T-helper 1 cell treated with Interleukin-12 subunit alpha and Interleukin-12 subunit beta and Interleukin-4 antibody, amounts not matched to agents 30 μg/mL and 1 μg/mL, for 36 hours (primary cell): ENCODE measurements around the gene GIPC3.
A peak's percentile ranks its signal among the peaks of the same experiment; 100 is the strongest.

Source experiments
- H3K27ac Mint-ChIP-seq: one replicate; pipeline ENCODE4 v1.8.0; 2021; ENCODE audit warnings: mild to moderate bottlenecking, mixed read lengths
- H3K27me3 Mint-ChIP-seq: one replicate; pipeline ENCODE4 v1.8.0; 2021; ENCODE audit warnings: low read depth, mixed read lengths
- H3K36me3 Mint-ChIP-seq: one replicate; pipeline ENCODE4 v1.8.0; 2021; ENCODE audit warnings: low read depth, mixed read lengths
- H3K4me1 Mint-ChIP-seq: one replicate; pipeline ENCODE4 v1.8.0; 2021; ENCODE audit warnings: low read depth, mixed read lengths
- H3K4me3 Mint-ChIP-seq: one replicate; pipeline ENCODE4 v1.8.0; 2021; ENCODE audit warnings: mild to moderate bottlenecking, moderate library complexity, mixed read lengths
- H3K9me3 Mint-ChIP-seq: one replicate; pipeline ENCODE4 v1.8.0; 2021; ENCODE audit warnings: mixed read lengths

GIPC3 gene

DNA sequence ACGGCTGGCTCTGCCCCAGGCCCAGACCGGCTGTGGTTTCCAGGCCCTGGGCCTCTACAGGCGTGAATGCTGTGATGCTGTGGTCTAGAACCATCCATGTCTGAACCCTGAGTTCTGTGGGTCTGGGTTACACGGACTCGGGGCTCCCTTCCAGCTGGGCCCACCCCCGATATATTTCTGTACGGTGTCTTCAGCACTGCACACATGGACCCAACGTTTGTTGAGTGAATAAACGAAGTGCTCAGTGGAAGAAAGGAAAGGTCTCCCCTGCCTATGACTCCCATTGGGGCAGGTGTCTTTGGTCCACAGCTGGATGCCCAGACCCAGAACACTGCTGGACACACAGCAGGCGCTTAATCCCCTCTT, 39.6 kb upstream of the GIPC3 start:
- Mint-ChIP-seq H3K4me3 (no peak overlapping the region), H3K27ac (peak overlapping the region; percentile 52), H3K36me3 (peaks cover 9% of the 10 kb centered on the region), H3K4me1 (peaks cover 6% of the 10 kb centered on the region), H3K27me3 (no peaks in the 10 kb centered on the region), H3K9me3 (no peaks in the 10 kb centered on the region)

DNA sequence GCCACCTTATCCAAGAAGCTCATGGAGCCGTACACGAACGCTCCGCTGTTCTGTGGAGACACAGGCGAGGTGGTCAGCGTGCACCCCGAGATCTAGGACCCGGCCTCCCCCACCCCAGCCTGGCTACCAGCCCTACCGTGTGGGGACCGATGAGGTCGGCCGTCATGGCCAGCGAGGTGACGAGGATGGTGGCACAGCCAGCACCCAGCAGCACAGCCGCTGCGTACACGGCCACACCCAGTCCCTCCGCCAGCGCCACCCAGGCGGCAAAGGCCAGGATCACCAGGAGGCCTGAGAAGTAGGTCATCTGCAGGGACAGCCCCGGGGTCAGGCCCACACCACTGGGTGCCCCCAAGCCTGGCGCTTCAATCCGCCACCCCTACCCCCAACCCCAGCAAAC, 39.2 kb upstream of the GIPC3 start:
- Mint-ChIP-seq H3K27ac (no peak overlapping the region), H3K9me3 (no peaks in the 10 kb centered on the region)

DNA sequence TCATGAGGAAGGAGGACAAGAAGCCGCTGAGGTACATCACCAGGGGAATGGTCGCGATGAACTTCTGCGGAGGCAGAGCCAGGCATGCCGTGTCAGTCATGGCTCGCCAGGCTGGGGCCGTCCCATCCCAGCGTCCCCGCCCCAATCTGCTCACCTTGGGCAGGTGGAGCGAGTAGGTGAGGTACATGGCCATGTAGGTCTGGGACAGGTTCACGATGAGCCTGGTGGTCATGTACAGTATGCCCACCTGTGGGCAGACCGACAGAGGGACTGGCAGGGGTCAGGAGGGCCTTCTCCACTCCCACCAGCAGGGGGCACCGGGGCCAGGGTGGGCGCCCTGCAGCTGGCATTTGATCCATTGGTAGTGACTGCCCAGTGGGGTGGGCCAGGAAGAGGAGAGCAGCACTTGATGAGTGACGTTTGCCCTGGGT, 38.0 kb upstream of the GIPC3 start:
- no peaks in the 10 kb centered on the region for H3K9me3 Mint-ChIP-seq
- H3K4me1 Mint-ChIP-seq = peaks cover 6% of the 10 kb centered on the region
- peaks cover 9% of the 10 kb centered on the region for H3K36me3 Mint-ChIP-seq
- H3K27me3 Mint-ChIP-seq = no peaks in the 10 kb centered on the region
- H3K4me3 Mint-ChIP-seq = no peak overlapping the region
- no peak overlapping the region for H3K27ac Mint-ChIP-seq

More for the DNA sequence above, 39.2 kb upstream of the GIPC3 start:
- Mint-ChIP-seq H3K4me3 (no peak overlapping the region), H3K36me3 (peaks cover 9% of the 10 kb centered on the region), H3K27me3 (no peaks in the 10 kb centered on the region), H3K4me1 (peaks cover 6% of the 10 kb centered on the region)

DNA sequence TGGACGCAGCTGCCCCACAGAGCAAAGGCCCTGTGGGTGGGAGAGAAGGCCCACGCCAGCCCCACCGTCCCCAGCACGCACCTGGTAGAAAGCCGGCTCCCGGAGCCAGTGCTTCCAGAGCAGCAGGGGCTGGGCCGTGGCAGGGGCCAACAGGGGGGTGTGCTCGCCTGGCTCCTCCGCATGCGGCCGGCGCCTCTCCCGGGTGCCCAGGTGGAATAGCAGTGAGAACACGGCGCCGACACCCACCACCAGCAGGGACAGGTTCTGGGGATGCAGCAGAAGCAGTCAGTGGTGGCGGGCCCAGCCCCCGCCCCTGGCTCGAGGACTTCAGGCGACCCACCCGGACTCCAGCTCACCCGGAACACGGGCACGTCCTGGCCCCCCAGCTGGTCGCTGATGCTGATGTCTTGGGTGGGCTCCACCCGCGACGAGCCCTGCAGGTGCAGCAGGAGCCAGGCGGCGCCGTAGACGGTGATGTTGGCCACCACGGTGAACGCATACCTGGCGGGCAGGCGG, 37.5 kb upstream of the GIPC3 start:
- Mint-ChIP-seq H3K4me3 (no peak overlapping the region), H3K36me3 (peaks cover 9% of the 10 kb centered on the region), H3K9me3 (no peaks in the 10 kb centered on the region), H3K4me1 (peaks cover 7% of the 10 kb centered on the region), H3K27ac (no peak overlapping the region), H3K27me3 (no peaks in the 10 kb centered on the region)

DNA sequence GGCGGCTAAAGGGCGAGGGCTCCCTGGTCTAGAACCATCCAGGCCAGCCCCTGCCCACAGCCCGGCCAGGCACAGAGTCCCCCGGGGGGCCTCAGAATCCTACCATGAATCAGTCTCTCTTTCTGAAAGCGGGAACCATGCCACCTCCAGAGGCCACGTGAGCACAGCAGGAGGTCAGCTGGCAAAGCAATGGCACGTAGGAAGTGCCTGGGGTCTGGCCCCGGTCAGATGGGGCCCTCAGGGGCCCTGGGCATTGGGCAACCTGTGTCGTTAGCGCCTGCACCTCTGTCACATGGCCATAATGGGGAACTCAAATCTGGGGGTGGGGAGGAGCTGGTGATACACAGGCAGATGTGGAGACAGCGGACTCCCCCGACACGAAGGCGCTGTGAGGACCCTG, 36.7 kb upstream of the GIPC3 start:
- Mint-ChIP-seq H3K4me1 (peaks cover 11% of the 10 kb centered on the region), H3K9me3 (no peaks in the 10 kb centered on the region), H3K36me3 (peaks cover 9% of the 10 kb centered on the region), H3K27ac (no peak overlapping the region), H3K4me3 (no peak overlapping the region), H3K27me3 (no peaks in the 10 kb centered on the region)

DNA sequence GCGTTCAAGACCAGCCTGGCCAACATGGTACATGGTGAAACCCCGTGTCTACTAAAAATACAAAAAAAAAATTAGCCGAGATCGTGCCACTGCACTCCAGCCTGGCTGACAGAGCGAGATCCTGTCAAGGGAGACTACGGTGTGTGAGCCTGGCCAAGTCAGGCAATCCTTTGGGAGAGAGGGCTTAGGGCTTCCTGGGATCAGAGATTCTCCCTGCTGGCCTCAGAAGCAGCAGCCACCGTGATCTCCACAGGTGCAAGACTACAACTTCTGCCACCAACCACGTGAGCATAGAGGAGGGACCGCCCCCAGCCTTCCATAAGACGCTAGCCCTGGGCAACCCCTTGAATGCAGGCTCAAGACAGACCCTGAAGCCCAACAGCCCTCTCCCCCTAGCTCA, 35.5 kb upstream of the GIPC3 start:
- Mint-ChIP-seq H3K9me3 (no peaks in the 10 kb centered on the region), H3K27ac (no peak overlapping the region), H3K27me3 (no peaks in the 10 kb centered on the region), H3K36me3 (peaks cover 13% of the 10 kb centered on the region), H3K4me3 (no peak overlapping the region), H3K4me1 (peaks cover 18% of the 10 kb centered on the region)

DNA sequence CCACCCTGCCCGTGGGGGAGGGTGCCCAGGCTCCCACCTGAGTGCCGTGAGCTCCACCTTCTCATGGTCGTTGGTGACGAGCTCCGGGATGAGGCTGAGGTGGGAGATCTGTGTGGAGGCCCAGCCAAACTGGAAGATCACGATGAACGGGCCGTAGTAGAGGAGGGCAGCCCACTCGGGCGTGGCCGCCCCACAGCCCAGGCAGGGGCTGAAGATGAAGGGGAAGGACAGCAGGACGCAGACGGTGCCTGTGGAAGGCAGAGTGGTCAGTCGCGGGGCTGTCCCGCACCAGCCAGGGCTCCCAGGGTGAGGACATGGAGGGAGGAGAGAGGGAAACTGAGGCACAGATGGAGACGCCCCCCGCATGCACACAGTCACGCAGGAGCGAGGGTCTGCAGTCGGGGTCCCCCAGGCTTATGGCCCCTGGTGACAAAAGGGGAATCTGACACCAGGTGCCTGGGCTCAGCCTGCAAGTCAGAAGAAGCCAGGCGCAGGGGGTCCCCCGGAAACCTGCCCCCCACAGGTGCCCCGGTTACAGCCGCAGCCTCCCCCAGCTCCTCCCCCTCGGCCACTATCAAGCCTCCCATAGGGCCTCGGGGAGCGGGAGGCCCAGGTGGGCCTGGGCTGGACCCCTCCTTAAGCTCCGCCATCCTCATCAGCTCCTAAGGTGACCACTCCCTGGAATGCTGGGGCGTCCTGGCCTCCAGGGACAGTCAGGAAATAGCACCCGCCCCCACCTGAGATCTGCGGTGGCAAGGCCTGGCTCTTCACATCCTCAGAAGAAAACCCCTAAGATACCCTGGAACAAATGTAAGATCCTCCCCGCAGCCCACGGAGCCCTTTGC, 34.1 kb upstream of the GIPC3 start:
- no peaks in the 10 kb centered on the region for H3K9me3 Mint-ChIP-seq
- H3K4me3 Mint-ChIP-seq = no peak overlapping the region
- peaks cover 4% of the 10 kb centered on the region for H3K36me3 Mint-ChIP-seq
- H3K27ac Mint-ChIP-seq = peak overlapping the region; percentile 8
- H3K27me3 Mint-ChIP-seq = no peaks in the 10 kb centered on the region
- H3K4me1 Mint-ChIP-seq = peaks cover 23% of the 10 kb centered on the region

DNA sequence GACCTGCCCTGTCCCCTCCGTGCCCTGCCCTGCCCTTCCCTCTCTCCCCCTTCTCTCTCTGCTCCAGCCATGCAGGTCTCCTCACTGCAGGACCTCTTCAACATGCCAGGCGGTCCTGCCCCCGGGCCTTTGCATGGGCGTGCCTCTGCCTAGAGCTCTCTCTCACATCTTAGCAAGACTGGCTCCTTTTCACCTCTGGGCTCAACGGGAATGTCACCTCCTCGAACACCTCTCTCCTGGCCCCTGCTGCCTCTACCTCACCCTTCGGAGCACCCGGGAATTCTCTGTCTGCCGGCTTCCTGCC, 33.5 kb upstream of the GIPC3 start:
- H3K4me1 Mint-ChIP-seq = peaks cover 29% of the 10 kb centered on the region
- no peaks in the 10 kb centered on the region for H3K9me3 Mint-ChIP-seq
- H3K4me3 Mint-ChIP-seq = no peak overlapping the region
- peaks cover 5% of the 10 kb centered on the region for H3K36me3 Mint-ChIP-seq
- no peaks in the 10 kb centered on the region for H3K27me3 Mint-ChIP-seq
- peak overlapping the region; percentile 8 for H3K27ac Mint-ChIP-seq

DNA sequence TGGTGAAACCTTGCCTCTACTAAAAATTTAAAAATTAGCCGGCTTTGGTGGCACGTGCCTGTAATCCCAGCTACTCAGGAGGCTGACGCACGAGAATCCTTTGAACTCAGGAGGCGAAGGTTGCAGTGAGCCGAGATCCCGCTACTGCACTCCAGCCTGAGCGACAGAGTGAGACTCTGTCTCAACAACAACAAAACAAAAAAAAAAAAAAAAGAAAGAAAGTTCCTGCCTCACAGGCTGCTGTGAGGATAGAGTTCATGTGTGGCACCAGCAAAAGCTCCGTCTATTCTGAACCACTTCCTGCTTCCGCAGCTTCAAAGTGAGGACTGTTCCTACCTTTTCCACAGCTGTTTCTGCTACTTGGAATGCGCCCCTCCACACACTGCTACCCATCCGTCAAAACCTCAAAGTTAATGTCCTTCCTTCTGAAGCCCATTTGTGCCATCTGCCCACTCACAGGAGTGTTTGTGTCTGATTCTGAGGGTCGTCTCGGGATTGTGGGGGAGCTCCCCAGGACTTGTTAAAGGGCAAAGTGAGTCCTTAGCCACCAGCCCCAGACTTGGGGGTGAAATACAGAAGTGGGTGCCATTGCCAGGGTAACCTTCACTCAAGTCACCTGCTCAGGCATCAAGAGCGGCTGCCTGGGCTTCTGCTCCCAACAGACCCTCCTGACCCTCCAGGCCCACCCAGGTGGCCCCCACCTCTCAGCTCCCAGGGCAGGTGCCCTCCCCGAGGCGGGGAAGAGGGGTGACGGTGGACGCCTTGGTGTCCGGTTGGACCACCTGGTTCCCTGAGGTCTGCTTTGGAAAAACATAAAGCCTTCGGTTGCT, 30.8 kb upstream of the GIPC3 start:
- H3K9me3 Mint-ChIP-seq = no peaks in the 10 kb centered on the region
- peaks cover 6% of the 10 kb centered on the region for H3K36me3 Mint-ChIP-seq
- H3K27me3 Mint-ChIP-seq = no peaks in the 10 kb centered on the region
- peaks cover 34% of the 10 kb centered on the region for H3K4me1 Mint-ChIP-seq
- peak overlapping the region; percentile 75 for H3K4me3 Mint-ChIP-seq
- H3K27ac Mint-ChIP-seq = peak overlapping the region; percentile 89

DNA sequence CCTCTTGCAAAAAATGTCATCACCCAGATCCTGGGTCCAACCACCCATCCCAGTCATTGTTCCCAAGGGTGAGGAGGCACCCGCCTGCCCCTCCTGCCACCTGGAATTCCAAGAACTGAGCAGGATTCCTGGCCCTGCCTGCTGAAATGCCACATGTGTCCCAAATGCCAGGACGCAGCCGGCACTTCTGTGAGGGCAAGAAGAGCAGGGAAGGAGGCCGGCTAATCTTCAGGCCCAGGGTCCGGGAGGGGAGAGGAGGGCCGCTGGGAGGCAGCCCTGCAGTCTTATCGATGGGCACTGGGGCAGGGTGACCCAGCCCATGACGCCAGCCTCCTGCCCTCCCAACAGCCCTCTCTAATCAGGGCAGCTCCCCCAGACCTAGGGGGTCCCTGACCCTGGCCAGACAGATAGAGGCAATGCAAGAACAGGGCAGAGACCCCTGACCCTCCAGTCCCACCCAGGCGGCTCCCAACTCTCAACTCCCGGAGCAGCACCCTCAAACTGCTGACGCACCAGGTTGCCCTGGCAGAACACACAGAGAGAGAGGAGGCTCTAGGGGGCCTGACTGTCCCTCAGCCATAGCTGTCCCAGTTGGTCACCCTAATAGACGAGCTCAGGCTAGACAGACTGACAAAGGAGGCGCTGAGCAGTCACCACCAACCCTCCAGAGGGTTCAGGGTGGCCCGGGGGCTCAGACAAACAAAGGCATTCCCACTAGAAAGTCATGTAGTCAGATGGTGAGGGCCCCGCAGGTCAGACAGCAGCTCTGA, 29.4 kb upstream of the GIPC3 start:
- Mint-ChIP-seq H3K27me3 (no peaks in the 10 kb centered on the region), H3K9me3 (no peaks in the 10 kb centered on the region), H3K4me1 (peaks cover 34% of the 10 kb centered on the region), H3K4me3 (peak overlapping the region; percentile 99), H3K36me3 (peaks cover 6% of the 10 kb centered on the region), H3K27ac (peak overlapping the region; percentile 95)

DNA sequence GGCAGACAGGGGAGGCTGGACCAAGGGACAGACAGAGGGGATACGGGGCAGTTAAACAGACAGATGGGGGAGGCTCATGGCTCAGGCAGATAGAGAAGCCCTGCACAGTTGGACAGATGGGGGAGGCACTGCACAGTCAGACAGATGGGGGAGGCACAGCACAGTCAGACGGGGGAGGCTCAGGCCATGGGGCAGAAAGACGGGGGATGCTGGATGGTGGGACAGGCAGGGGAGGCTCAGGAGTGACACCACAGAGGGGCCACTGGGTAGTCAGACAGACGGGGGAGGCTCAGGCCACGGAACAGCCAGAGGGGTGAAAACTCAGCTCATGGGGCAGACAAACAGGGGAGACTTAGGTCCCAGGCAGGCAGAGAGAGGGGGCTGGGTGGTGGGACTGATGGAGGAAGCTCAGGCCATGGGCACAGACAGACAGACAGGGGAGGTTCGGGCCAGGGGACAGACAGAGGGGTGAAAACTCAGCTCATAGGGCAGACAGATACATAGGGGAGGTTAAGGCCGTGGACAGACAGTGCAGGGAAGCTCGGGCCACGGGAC, 28.8 kb upstream of the GIPC3 start:
- peak overlapping the region; percentile 95 for H3K27ac Mint-ChIP-seq
- no peaks in the 10 kb centered on the region for H3K9me3 Mint-ChIP-seq
- no peaks in the 10 kb centered on the region for H3K27me3 Mint-ChIP-seq
- peaks cover 6% of the 10 kb centered on the region for H3K36me3 Mint-ChIP-seq
- H3K4me3 Mint-ChIP-seq = peak overlapping the region; percentile 99
- peaks cover 34% of the 10 kb centered on the region for H3K4me1 Mint-ChIP-seq

DNA sequence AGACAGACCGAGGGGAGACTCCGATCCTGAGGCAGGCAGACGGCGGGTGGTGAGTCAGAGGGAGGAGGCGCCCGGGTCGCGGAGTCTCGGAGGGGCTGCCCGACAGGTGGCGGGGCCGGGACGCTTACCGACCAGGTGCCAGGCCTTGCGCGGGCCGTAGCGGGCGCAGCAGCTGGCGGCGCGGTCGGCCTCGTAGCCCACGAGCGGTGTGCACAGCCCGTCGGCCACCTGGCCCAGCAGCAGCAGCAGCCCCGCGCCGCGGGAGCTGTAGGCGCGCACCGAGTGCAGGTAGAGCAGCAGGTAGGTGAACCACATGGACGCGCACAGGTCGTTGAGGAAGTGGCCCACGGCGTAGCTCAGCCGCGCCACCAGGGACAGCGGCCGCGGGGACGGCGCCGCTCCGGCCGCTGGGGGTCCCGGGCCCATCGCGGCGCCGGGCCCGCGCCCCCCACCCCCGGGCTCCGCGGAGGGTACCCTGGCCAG, 28.3 kb upstream of the GIPC3 start:
- H3K4me3 Mint-ChIP-seq = peak overlapping the region; percentile 99
- peak overlapping the region; percentile 95 for H3K27ac Mint-ChIP-seq
- peaks cover 34% of the 10 kb centered on the region for H3K4me1 Mint-ChIP-seq
- peaks cover 6% of the 10 kb centered on the region for H3K36me3 Mint-ChIP-seq
- H3K9me3 Mint-ChIP-seq = no peaks in the 10 kb centered on the region
- no peaks in the 10 kb centered on the region for H3K27me3 Mint-ChIP-seq

DNA sequence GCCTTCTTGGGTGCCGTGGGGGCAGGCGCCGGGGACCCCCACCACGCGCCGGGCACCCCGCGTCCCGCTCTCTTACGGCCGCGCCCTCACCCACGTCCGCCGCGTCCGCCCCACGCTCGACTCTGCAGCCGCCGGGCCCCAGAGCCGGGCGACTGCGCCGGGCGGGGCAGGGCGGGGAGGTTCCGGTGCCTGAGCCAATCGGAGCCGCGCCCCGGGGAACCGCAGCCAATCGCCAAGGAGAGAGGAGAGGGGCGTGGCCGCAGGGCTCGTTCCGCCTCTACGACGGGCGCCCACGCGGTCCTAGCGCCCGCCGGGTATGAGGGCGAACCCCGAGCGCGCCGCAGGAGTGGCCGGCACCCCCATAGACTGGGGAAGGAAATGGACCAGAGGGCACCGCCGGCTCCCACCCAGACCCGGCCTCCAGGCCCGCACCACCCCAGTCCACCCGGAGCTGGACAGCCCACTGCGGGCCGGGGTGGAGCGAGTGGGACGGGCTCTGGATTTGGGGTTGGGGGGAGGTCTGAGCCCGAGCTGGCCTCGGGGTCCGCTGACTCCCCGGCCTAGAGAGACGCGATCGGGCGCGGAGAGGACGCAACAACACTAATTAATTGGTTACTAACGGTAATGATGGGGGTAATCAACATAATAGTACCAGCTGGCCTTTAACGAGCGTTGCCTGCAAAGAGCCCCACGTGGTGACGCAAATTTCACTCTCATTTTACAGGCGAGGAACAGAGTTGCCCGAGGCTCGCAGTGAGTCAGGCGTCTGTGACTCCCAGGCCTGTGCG, 27.6 kb upstream of the GIPC3 start, which contains the start of gene MFSD12:
TSS of gene MFSD12 (minus strand) at position 126 of the 788 bp plus-strand sequence. CDS start 183 bp downstream, outside the sequence.
- Mint-ChIP-seq H3K27ac (peak within 1 kb of the TSS; percentile 95), H3K27me3 (no peaks in the 10 kb centered on the region), H3K4me1 (peaks cover 34% of the 10 kb centered on the region), H3K36me3 (peaks cover 6% of the 10 kb centered on the region), H3K4me3 (peak within 1 kb of the TSS; percentile 99), H3K9me3 (no peaks in the 10 kb centered on the region)
